Suprapubic skin (tissue), 4 donors: ENCODE measurements around the gene PIGB. TPM values are rescaled to one million over a fixed set of nuclear protein-coding genes. Genes with fewer than 3 reads are reported as not detected.

Experiments used
- DNase-seq, 2 donors: peaks; one replicate each; pipeline ENCODE4 v3.0.0-alpha.2; 2019; ENCODE audit warnings: low spot score in 2 of 2
- H3K27ac ChIP-seq: fragments of 200-600 bp; sonication (generic); one replicate; pipeline ENCODE4 v1.5.1; 2019
- H3K27me3 ChIP-seq: fragments of 200-600 bp; sonication (generic); one replicate; pipeline ENCODE4 v1.5.1; 2019
- H3K36me3 ChIP-seq: fragments of 200-600 bp; sonication (generic); one replicate; pipeline ENCODE4 v1.5.1; 2019
- H3K4me1 ChIP-seq: fragments of 200-600 bp; sonication (generic); one replicate; pipeline ENCODE4 v1.5.1; 2019
- H3K4me3 ChIP-seq: fragments of 200-600 bp; sonication (generic); one replicate; pipeline ENCODE4 v1.5.1; 2019; ENCODE audit warnings: mild to moderate bottlenecking
- H3K9me3 ChIP-seq: fragments of 200-600 bp; sonication (generic); one replicate; pipeline ENCODE4 v1.5.1; 2019
- EP300 ChIP-seq: sonication (generic); formaldehyde crosslinking; IDR thresholded peaks from one replicate; pipeline ENCODE4 v1.6.1; 2017; ENCODE audit warnings: antibody characterized with exemption
- POLR2A ChIP-seq, 2 donors: fragments of 450-650 bp; IDR thresholded peaks; one replicate each; pipeline ENCODE4 v1.6.1; 2017; ENCODE audit warnings: antibody characterized with exemption in 2 of 2, mild to moderate bottlenecking in 2 of 2, moderate library complexity in 2 of 2
- POLR2AphosphoS5 ChIP-seq, 3 donors: sonication (generic); formaldehyde crosslinking; IDR thresholded peaks; one replicate each; pipeline ENCODE4 v1.6.1; 2017; ENCODE audit warnings: antibody characterized with exemption in 3 of 3
- WGBS: methylation state at CpG from one replicate; pipeline ENCODE4 v1.1.5; 2018; 5-methylcytosine and 5-hydroxymethylcytosine counted together
- total RNA-seq, 4 donors: library from RNA; depleted of rRNA; stranded (reverse); fragments of >200 nt; gene quantifications; one replicate each; pipeline ENCODE4 v1.1.0, GENCODE V29; 2016
- TF ChIP-seq, protein P1 (sequence below), 2 donors: fragments of 200-600 bp in 1 of 2; fragments of 450-650 bp in 1 of 2; sonication (generic) in 1 of 2; IDR thresholded peaks; one replicate each; pipeline ENCODE4 v1.5.1; 2016 to 2019; ENCODE audit warnings: antibody characterized with exemption in 2 of 2, mild to moderate bottlenecking in 1 of 2, moderate library complexity in 1 of 2

Gene PIGB
- total RNA-seq, 4 donors from 2014 or later, result 6.7 to 13.2 (median 9.9) TPM

- Histone ChIP-seq H3K36me3 (no peaks in the 10 kb centered on the region), H3K4me1 (peaks cover 27% of the 10 kb centered on the region), H3K9me3 (no peaks in the 10 kb centered on the region), H3K27me3 (no peaks in the 10 kb centered on the region), H3K27ac (no peak overlapping the region), H3K4me3 (no peak overlapping the region)
- WGBS, result 91% methylated on average over 1 of the region's 1 CpG
- no peak for DNase-seq
- TF ChIP-seq POLR2A (IDR thresholded peaks at IDR 0.05), result no peak
- TF ChIP-seq, protein P1, sequence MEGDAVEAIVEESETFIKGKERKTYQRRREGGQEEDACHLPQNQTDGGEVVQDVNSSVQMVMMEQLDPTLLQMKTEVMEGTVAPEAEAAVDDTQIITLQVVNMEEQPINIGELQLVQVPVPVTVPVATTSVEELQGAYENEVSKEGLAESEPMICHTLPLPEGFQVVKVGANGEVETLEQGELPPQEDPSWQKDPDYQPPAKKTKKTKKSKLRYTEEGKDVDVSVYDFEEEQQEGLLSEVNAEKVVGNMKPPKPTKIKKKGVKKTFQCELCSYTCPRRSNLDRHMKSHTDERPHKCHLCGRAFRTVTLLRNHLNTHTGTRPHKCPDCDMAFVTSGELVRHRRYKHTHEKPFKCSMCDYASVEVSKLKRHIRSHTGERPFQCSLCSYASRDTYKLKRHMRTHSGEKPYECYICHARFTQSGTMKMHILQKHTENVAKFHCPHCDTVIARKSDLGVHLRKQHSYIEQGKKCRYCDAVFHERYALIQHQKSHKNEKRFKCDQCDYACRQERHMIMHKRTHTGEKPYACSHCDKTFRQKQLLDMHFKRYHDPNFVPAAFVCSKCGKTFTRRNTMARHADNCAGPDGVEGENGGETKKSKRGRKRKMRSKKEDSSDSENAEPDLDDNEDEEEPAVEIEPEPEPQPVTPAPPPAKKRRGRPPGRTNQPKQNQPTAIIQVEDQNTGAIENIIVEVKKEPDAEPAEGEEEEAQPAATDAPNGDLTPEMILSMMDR (IDR thresholded peaks at IDR 0.05), result no peak
- TF ChIP-seq POLR2AphosphoS5 (IDR thresholded peaks at IDR 0.05), result no peak
- TF ChIP-seq EP300, result no peak
These were observed 82.8 kb downstream of the PIGB start for GRCh38 chr15:55401786-55402246.

DNA sequence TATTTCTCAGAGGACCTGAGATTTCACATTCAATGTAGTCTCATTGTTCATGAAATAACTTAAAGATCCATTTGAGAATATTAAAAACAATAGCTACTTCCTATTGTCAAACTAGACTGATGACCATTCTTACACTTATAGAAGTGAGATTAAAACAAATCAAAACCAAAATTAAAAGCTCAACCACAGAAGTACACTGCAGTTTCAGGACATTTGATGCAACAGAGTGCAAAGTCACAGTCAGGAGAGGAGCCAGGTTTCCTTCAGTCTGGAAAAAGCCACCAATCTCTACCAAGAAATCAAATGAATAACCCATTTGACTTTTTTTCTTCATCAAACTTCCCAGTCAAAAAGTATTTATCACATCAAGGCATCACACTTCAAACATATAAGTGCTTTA, 83.7 kb downstream of the PIGB start:
- H3K4me3 ChIP-seq, result no peak overlapping the region
- H3K9me3 ChIP-seq, result no peaks in the 10 kb centered on the region
- no peaks in the 10 kb centered on the region for H3K36me3 ChIP-seq
- TF ChIP-seq POLR2A (IDR thresholded peaks at IDR 0.05) (no peak), POLR2AphosphoS5 (IDR thresholded peaks at IDR 0.05) (no peak), EP300 (no peak)
- TF ChIP-seq, protein P1 (IDR thresholded peaks at IDR 0.05), result no peak
- peaks cover 35% of the 10 kb centered on the region for H3K4me1 ChIP-seq
- no peaks in the 10 kb centered on the region for H3K27me3 ChIP-seq
- H3K27ac ChIP-seq, result no peak overlapping the region
- DNase-seq, result no peak

DNA sequence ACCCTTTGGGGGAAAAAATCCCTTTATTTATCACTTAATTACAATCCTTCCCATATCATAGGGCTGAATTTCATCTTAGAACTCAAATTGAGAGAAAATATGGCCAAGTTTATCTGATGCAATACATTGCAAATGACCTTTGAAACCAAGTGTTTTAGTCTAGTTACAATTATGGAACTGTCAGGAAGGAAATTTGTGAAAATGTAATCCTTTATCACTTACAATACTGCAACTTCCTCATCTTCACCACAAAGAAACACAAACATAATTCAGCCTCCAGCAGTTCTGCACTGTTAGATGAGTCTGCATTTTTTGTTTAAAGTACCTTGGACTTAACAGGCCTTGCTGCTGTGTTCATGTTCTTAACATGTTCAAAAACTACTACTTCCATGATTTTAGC, 84.5 kb downstream of the PIGB start:
- no peak for DNase-seq
- Histone ChIP-seq H3K4me3 (no peak overlapping the region), H3K27me3 (no peaks in the 10 kb centered on the region), H3K9me3 (no peaks in the 10 kb centered on the region), H3K27ac (no peak overlapping the region), H3K36me3 (no peaks in the 10 kb centered on the region), H3K4me1 (peaks cover 36% of the 10 kb centered on the region)
- TF ChIP-seq POLR2AphosphoS5 (IDR thresholded peaks at IDR 0.05), result no peak
- TF ChIP-seq POLR2A (IDR thresholded peaks at IDR 0.05), result no peak
- TF ChIP-seq, protein P1 (IDR thresholded peaks at IDR 0.05), result no peak
- no peak for TF ChIP-seq EP300

Other genes with a start within 250 kb of the PIGB start
- 10 to 100 TPM; 52.1 to 56.9 (median 53.7) TPM for gene RSL24D1, start 122.3 kb upstream of the PIGB start, total RNA-seq
- 10 to 100 TPM in 2 of 4 donors, 1 to 10 TPM in 2; 7.8 to 16.1 (median 9.2) TPM for gene RAB27A, start 29.4 kb upstream of the PIGB start, total RNA-seq
- 10 to 100 TPM in 1 of 4 donors, 1 to 10 TPM in 3; 4.1 to 17.8 (median 8.9) TPM for gene PIGBOS1, start 99 bp upstream of the PIGB start, total RNA-seq
- gene CCPG1, start 89.1 kb downstream of the PIGB start, total RNA-seq, result 10 to 100 TPM; 23.6 to 35.8 (median 26.4) TPM
- gene PIERCE2, start 89.3 kb downstream of the PIGB start, total RNA-seq, result 1 to 10 TPM in 3 of 4 donors, not detected in 1; 1.5 to 3.6 (median 2.6) TPM
- 1 to 10 TPM in 2 of 4 donors, under 1 TPM in 2; 0.55 to 1.1 (median 0.87) TPM for gene DNAAF4, start 189.0 kb downstream of the PIGB start, total RNA-seq